Peyer's patch (tissue), 4 donors: ENCODE measurements around the gene PDZK1IP1. TPM values are rescaled to one million over a fixed set of nuclear protein-coding genes. Genes with fewer than 3 reads are reported as not detected.
A peak's percentile ranks its signal among the peaks of the same experiment; 100 is the strongest.

Source experiments
- DNase-seq, 3 donors: peaks; one replicate each; pipeline ENCODE4 v3.0.0-alpha.2; 2017 to 2019
- H3K27ac ChIP-seq, 4 donors: fragments of 200-600 bp; sonication (generic); one replicate each; pipeline ENCODE4 v1.5.1; 2016 to 2019
- H3K27me3 ChIP-seq, 2 donors: fragments of 200-600 bp; sonication (generic); one replicate each; pipeline ENCODE4 v1.5.1; 2019
- H3K36me3 ChIP-seq, 3 donors: fragments of 200-600 bp; sonication (generic); one replicate each; pipeline ENCODE4 v1.5.1; 2016 to 2019
- H3K4me1 ChIP-seq, 4 donors: fragments of 200-600 bp; sonication (generic); one replicate each; pipeline ENCODE4 v1.5.1; 2016 to 2019
- H3K4me3 ChIP-seq, 4 donors: fragments of 200-600 bp; sonication (generic); 1 replicate in 3 of 4; 2 replicates in 1 of 4; pipeline ENCODE4 v1.5.1; 2016 to 2019; ENCODE audit warnings: mild to moderate bottlenecking in 1 of 4
- H3K9me3 ChIP-seq, 4 donors: fragments of 200-600 bp; sonication (generic); one replicate each; pipeline ENCODE4 v1.5.1; 2016 to 2019; ENCODE audit warnings: mild to moderate bottlenecking in 1 of 4
- POLR2A ChIP-seq, 2 donors: fragments of 450-650 bp; IDR thresholded peaks; one replicate each; pipeline ENCODE4 v1.5.1; 2017; ENCODE audit warnings: antibody characterized with exemption in 2 of 2, mild to moderate bottlenecking in 2 of 2, moderate library complexity in 2 of 2
- total RNA-seq, 4 donors: library from RNA; depleted of rRNA; stranded (reverse); fragments of >200 nt; gene quantifications; one replicate each; pipeline ENCODE4 v1.1.0, GENCODE V29; 2016
- TF ChIP-seq, protein P1 (sequence below), 6 experiments: fragments of 450-650 bp in 4 of 6; fragments of 200-600 bp in 2 of 6; sonication (generic) in 1 of 6; IDR thresholded peaks; one replicate each; pipeline ENCODE4 v1.5.1; 2017 to 2019; ENCODE audit warnings: antibody characterized with exemption in 6 of 6, mild to moderate bottlenecking in 3 of 6, moderate library complexity in 1 of 6

The PDZK1IP1 gene, protein sequence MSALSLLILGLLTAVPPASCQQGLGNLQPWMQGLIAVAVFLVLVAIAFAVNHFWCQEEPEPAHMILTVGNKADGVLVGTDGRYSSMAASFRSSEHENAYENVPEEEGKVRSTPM
- 100 to 1,000 TPM in 2 of 4 donors, 10 to 100 TPM in 1, 1 to 10 TPM in 1; 5.8 to 224 (median 104) TPM for total RNA-seq

DNA sequence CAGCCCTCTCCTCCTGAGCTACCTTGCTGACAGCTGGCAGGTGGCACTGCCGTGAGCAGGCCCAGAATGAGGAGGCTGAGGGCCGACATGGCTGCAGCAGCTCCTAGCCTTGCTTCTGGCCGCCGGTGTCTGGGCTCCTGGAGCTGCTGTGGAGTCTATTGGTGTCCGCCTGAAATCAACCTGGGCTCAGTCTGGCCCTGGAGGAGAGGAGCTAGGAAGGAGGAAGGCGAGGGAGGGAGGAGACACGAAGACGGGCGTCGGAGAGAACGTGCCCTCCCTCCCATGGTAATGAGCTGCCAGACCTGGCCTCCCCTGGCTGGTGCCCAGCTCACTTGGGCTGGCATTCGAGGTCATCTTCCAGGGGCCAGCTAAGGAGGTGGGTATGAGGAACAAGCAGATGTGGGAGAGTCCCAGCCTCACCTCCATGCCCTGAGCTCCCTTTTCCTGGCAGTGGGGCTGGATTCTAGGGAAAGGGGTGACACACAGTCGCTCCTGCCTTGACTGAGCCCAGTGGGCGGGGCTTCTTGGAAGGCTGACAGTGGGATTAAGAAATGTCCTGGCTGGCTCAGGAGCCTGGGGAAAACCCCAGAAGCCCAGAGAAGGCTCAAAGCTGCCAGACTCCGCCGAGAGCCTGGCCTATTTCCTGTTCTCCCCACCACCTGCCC is at the start of gene PDZK1IP1:
Gene PDZK1IP1, minus strand, starts transcription at position 193 of the 665 bp plus-strand sequence. Its CDS starts 104 bp downstream, at position 89.
- H3K27ac ChIP-seq = peak within 1 kb of the TSS in 3 of 4 donors; percentile 56 to 73 (median 66)
- peak in 1 of 2 donors; percentile 45 for TF ChIP-seq POLR2A (IDR thresholded peaks at IDR 0.05)
- TF ChIP-seq, protein P1, sequence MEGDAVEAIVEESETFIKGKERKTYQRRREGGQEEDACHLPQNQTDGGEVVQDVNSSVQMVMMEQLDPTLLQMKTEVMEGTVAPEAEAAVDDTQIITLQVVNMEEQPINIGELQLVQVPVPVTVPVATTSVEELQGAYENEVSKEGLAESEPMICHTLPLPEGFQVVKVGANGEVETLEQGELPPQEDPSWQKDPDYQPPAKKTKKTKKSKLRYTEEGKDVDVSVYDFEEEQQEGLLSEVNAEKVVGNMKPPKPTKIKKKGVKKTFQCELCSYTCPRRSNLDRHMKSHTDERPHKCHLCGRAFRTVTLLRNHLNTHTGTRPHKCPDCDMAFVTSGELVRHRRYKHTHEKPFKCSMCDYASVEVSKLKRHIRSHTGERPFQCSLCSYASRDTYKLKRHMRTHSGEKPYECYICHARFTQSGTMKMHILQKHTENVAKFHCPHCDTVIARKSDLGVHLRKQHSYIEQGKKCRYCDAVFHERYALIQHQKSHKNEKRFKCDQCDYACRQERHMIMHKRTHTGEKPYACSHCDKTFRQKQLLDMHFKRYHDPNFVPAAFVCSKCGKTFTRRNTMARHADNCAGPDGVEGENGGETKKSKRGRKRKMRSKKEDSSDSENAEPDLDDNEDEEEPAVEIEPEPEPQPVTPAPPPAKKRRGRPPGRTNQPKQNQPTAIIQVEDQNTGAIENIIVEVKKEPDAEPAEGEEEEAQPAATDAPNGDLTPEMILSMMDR (IDR thresholded peaks at IDR 0.05) = no peak
- H3K36me3 ChIP-seq = no peaks in the 10 kb centered on the region
- peak; percentile 32 to 88 (median 82) for DNase-seq
- peaks cover 0 to 29% (median 2%) of the 10 kb centered on the region in 4 donors for H3K4me1 ChIP-seq
- no peaks in the 10 kb centered on the region for H3K27me3 ChIP-seq
- H3K4me3 ChIP-seq = peak within 1 kb of the TSS in 2 of 4 donors; percentile 8 to 53
- no peaks in the 10 kb centered on the region for H3K9me3 ChIP-seq

DNA sequence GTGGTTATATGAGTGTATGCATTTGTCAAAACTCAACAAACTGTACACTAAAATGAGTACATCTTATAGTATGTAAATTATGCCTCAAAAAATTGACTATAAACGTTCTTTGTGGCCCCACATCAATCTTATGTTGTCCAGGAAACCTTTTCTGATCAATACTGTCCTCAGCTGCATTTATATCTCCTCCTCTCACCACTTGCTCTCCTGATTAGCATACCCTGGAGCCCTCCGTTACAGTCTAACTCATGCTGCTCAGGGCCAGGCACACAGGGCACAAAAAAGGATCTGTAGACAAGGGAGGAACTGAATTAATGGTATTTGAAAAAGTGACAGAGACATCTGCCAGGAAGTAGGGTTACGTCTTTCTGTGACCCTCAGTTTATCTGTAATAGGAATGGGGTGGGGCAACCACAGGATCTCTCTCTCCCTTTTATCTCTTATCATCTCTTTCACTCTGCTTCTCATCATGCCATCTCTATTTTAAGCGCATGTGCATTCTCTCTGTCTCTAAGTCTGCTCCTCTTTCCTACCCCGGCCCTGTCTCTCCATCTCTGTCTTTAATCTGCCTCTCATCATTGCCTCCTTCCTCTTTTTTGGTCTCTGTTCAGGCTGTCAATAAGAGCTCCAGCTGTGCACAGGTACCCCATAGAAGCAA is 49.2 kb upstream of the PDZK1IP1 start:
- TF ChIP-seq, protein P1 (IDR thresholded peaks at IDR 0.05) = no peak
- no peak for TF ChIP-seq POLR2A (IDR thresholded peaks at IDR 0.05)
- H3K27ac ChIP-seq = no peak overlapping the region
- H3K9me3 ChIP-seq = no peaks in the 10 kb centered on the region
- no peak overlapping the region for H3K4me3 ChIP-seq
- H3K4me1 ChIP-seq = no peaks in the 10 kb centered on the region
- no peaks in the 10 kb centered on the region for H3K36me3 ChIP-seq
- DNase-seq = no peak
- H3K27me3 ChIP-seq = no peaks in the 10 kb centered on the region

DNA sequence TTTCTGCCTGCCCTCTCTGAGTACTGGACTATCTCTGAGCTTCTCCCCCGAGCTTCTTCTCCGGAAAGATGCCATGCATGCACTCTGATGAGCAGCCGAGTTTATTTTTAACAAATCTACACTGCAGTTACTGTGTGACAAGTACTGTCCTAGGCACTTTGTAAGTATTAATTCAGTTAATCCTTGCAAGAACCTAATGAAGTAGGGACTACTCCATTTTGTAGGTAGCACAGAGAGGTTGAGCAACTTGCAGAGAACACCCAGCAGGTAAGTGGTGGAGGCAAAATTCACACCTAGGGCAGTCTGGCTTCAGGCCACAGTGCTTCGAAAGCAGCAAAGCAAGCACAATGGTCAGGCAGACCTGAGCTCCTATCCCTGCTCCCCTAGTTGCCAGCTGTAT is 46.0 kb upstream of the PDZK1IP1 start:
- H3K9me3 ChIP-seq = no peaks in the 10 kb centered on the region
- no peak for DNase-seq
- peaks cover 4 to 16% (median 9%) of the 10 kb centered on the region in 4 donors for H3K4me1 ChIP-seq
- TF ChIP-seq, protein P1 (IDR thresholded peaks at IDR 0.05) = no peak
- TF ChIP-seq POLR2A (IDR thresholded peaks at IDR 0.05) = no peak
- no peaks in the 10 kb centered on the region for H3K36me3 ChIP-seq
- no peak overlapping the region for H3K27ac ChIP-seq
- peaks cover 0 to 23% of the 10 kb centered on the region in 2 donors for H3K27me3 ChIP-seq
- no peak overlapping the region for H3K4me3 ChIP-seq

DNA sequence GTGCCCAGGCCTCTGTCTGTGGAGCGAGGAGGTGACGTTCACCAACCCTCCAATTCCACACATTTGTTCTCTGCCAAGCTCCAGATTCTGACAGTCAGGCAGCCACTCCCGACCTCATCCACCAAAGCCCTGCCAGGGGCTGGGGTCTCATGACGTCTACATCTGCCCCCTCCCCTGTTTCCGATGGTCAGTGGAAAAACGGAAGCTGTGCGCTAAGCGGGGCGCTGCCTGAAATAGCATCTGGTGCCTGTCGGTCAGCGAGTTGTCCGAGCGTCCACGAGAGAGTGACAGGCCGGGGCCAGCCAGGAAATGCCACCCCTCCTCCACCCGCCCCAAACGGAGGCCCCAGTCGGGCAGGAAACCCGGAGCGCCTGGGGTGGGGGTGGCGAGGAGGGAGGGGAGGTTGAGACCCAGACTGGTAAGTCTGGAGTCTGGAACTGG is 45.4 kb upstream of the PDZK1IP1 start:
- no peaks in the 10 kb centered on the region for H3K36me3 ChIP-seq
- peak overlapping the region in 2 of 4 donors; percentile 23 to 30 for H3K27ac ChIP-seq
- H3K4me3 ChIP-seq = no peak overlapping the region
- no peaks in the 10 kb centered on the region for H3K9me3 ChIP-seq
- TF ChIP-seq POLR2A (IDR thresholded peaks at IDR 0.05) = no peak
- TF ChIP-seq, protein P1 (IDR thresholded peaks at IDR 0.05) = no peak
- DNase-seq = no peak
- H3K27me3 ChIP-seq = peaks cover 0 to 28% of the 10 kb centered on the region in 2 donors
- peaks cover 4 to 17% (median 9%) of the 10 kb centered on the region in 4 donors for H3K4me1 ChIP-seq

DNA sequence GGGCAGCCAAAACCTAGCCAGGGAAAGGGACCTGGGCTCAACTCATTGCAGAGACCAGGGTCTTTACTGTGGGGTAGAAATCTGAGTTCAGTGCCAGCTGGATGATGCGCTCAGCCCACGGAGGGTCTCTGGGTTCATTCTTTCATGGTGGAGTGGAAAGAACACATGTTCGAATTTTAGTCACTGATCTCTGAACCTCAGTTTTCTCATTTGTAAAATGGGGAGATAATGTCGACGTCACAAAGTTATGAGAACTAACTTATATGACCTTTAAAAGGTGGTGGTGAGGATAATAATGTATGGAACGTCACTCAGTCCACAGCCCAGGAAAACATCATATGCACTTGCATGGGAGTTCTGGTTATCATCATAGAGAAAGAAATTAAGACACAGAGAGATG is 43.4 kb upstream of the PDZK1IP1 start:
- TF ChIP-seq, protein P1 (IDR thresholded peaks at IDR 0.05) = no peak
- no peak for TF ChIP-seq POLR2A (IDR thresholded peaks at IDR 0.05)
- no peak for DNase-seq
- Histone ChIP-seq H3K9me3 (no peaks in the 10 kb centered on the region), H3K27ac (no peak overlapping the region), H3K4me3 (no peak overlapping the region), H3K27me3 (peaks cover 0 to 47% of the 10 kb centered on the region in 2 donors), H3K4me1 (peaks cover 4 to 25% (median 9%) of the 10 kb centered on the region in 4 donors), H3K36me3 (no peaks in the 10 kb centered on the region)
